Measurements from ENCODE around the gene C12orf43. TPM values are rescaled to one million over a fixed set of nuclear protein-coding genes. Genes with fewer than 3 reads are reported as not detected.

C12orf43 gene
- total RNA-seq, 1 donor from 2014 or later = 19.0 TPM

DNA sequence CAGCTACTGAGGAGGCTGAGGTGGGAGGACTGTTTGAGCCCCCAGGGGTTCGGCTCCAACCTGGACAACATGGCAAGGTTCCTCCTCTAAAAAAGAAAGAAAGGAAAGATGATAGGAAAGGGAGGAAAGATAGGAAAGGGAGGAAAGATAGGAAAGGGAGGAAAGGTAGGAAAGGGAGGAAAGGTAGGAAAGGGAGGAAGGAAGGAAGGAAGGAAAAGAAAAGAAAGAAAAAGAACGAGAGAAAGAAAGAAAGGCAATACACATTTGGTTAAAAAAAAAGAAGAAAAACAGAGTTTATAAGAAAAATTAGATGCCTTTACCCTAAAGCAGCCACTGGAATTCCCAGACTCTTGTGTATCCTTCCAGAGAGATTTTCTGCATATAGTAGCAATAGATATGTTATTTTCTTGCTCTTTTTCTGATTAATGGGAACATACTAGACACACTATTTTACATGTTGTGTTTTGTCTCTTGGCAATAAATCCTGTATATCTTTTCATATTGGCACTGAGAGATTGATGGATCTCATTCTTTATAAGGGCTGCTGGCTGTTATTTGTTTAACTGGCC lies 25.7 kb downstream of the C12orf43 start:
- peaks cover 4% of the 10 kb centered on the region for H3K9me3 Mint-ChIP-seq
- no peak overlapping the region for H3K4me3 Mint-ChIP-seq
- no peaks in the 10 kb centered on the region for H3K36me3 Mint-ChIP-seq
- no peak for DNase-seq (ENCODE audit: low spot score in 2 of 2, unreplicated experiment in 2 of 2)
- no peaks in the 10 kb centered on the region for H3K4me1 Mint-ChIP-seq
- no peak overlapping the region for H3K27ac Mint-ChIP-seq
- TF ChIP-seq CTCF (IDR thresholded peaks at IDR 0.05; ENCODE audit: unreplicated experiment) = no peak
- H3K27me3 Mint-ChIP-seq (ENCODE audit: low read depth) = peaks cover 23% of the 10 kb centered on the region

GRCh38 chr12:120989687-120990086 lies 26.6 kb downstream of the C12orf43 start:
- Mint-ChIP-seq H3K9me3 (peaks cover 4% of the 10 kb centered on the region), H3K36me3 (no peaks in the 10 kb centered on the region), H3K4me3 (no peak overlapping the region), H3K27me3 (ENCODE audit: low read depth) (peaks cover 17% of the 10 kb centered on the region), H3K27ac (no peak overlapping the region), H3K4me1 (no peaks in the 10 kb centered on the region)
- no peak for TF ChIP-seq CTCF (IDR thresholded peaks at IDR 0.05; ENCODE audit: unreplicated experiment)
- DNase-seq (ENCODE audit: low spot score in 2 of 2, unreplicated experiment in 2 of 2) = no peak

GRCh38 chr12:120988658-120989057 lies 27.6 kb downstream of the C12orf43 start:
- H3K27me3 Mint-ChIP-seq (ENCODE audit: low read depth) = peaks cover 15% of the 10 kb centered on the region
- no peak for DNase-seq (ENCODE audit: low spot score in 2 of 2, unreplicated experiment in 2 of 2)
- H3K27ac Mint-ChIP-seq = no peak overlapping the region
- H3K4me1 Mint-ChIP-seq = no peaks in the 10 kb centered on the region
- H3K9me3 Mint-ChIP-seq = peaks cover 4% of the 10 kb centered on the region
- TF ChIP-seq CTCF (IDR thresholded peaks at IDR 0.05; ENCODE audit: unreplicated experiment) = no peak
- H3K36me3 Mint-ChIP-seq = no peaks in the 10 kb centered on the region
- H3K4me3 Mint-ChIP-seq = no peak overlapping the region

DNA sequence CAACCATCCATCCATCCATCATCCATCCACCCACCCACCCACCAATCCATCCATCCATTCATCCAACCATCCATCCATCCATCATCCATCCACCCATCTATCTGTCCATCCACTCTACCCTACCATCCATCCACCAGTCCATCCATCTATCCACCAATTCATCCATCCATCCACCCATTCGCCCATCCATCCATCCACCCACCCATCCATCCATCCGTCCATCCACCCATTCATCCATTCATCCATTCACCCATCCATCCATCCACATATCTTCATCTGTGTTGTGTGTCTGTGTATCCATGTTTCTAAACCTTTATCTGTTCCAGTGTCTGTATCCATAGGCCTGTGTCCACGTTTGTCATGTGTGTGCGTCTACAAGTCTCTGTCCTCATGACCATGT lies 28.1 kb downstream of the C12orf43 start:
- DNase-seq (ENCODE audit: low spot score in 2 of 2, unreplicated experiment in 2 of 2) = no peak
- no peak for TF ChIP-seq CTCF (IDR thresholded peaks at IDR 0.05; ENCODE audit: unreplicated experiment)
- no peak overlapping the region for H3K4me3 Mint-ChIP-seq
- peaks cover 12% of the 10 kb centered on the region for H3K27me3 Mint-ChIP-seq (ENCODE audit: low read depth)
- no peaks in the 10 kb centered on the region for H3K4me1 Mint-ChIP-seq
- no peak overlapping the region for H3K27ac Mint-ChIP-seq
- H3K36me3 Mint-ChIP-seq = no peaks in the 10 kb centered on the region
- H3K9me3 Mint-ChIP-seq = peaks cover 4% of the 10 kb centered on the region

GRCh38 chr12:120984351-120984898 lies 31.9 kb downstream of the C12orf43 start:
- TF ChIP-seq CTCF (IDR thresholded peaks at IDR 0.05; ENCODE audit: unreplicated experiment) = no peak

More at GRCh38 chr12:120984351-120984898, 31.9 kb downstream of the C12orf43 start:
- Mint-ChIP-seq H3K4me3 (no peak overlapping the region), H3K27ac (no peak overlapping the region), H3K4me1 (no peaks in the 10 kb centered on the region), H3K36me3 (no peaks in the 10 kb centered on the region), H3K27me3 (ENCODE audit: low read depth) (no peaks in the 10 kb centered on the region), H3K9me3 (peaks cover 4% of the 10 kb centered on the region)
- DNase-seq (ENCODE audit: low spot score in 2 of 2, unreplicated experiment in 2 of 2) = no peak
